Loucy (cell line): ENCODE measurements around the gene TACC3.

Experiments used
- H2AFZ ChIP-seq: fragments of 200-600 bp; sonication (generic); 2 replicates; pipeline ENCODE4 v1.6.0; 2016; ENCODE audit warnings: antibody characterized with exemption, mild to moderate bottlenecking, low read length, moderate library complexity
- H3F3A ChIP-seq: fragments of 200-600 bp; 2 replicates; pipeline ENCODE4 v1.6.0; 2016; ENCODE audit warnings: antibody characterized with exemption, low read depth, mild to moderate bottlenecking
- H3K27me3 ChIP-seq: fragments of 200-600 bp; sonication (generic); 2 replicates; pipeline ENCODE4 v1.6.1; 2014; ENCODE audit warnings: low read length, mild to moderate bottlenecking; ENCODE audit not compliant: insufficient read depth, poor library complexity, severe bottlenecking
- H3K36me3 ChIP-seq: fragments of 200-600 bp; sonication (generic); 2 replicates; pipeline ENCODE4 v1.6.1; 2016; ENCODE audit warnings: low read length; ENCODE audit not compliant: insufficient read depth
- H3K4me1 ChIP-seq: fragments of 200-600 bp; sonication (generic); 2 replicates; pipeline ENCODE4 v1.5.1; 2014; ENCODE audit warnings: low read length, mild to moderate bottlenecking; ENCODE audit not compliant: insufficient read depth, poor library complexity, severe bottlenecking
- H3K4me2 ChIP-seq: fragments of 200-600 bp; sonication (generic); 2 replicates; pipeline ENCODE4 v1.6.0; 2014; ENCODE audit warnings: antibody characterized with exemption, low read length, low read depth, mild to moderate bottlenecking; ENCODE audit not compliant: poor library complexity, severe bottlenecking
- H3K4me3 ChIP-seq: fragments of 200-600 bp; sonication (generic); 2 replicates; pipeline ENCODE4 v1.5.1; 2014; ENCODE audit warnings: low read length, mild to moderate bottlenecking, mixed read lengths; ENCODE audit not compliant: poor library complexity, severe bottlenecking
- H3K79me2 ChIP-seq: fragments of 200-600 bp; sonication (generic); 2 replicates; pipeline ENCODE4 v1.6.1; 2014; ENCODE audit warnings: low read length; ENCODE audit not compliant: insufficient read depth
- H3K9ac ChIP-seq: fragments of 200-600 bp; sonication (generic); 2 replicates; pipeline ENCODE4 v1.6.0; 2014; ENCODE audit warnings: mild to moderate bottlenecking, low read depth, low read length, moderate library complexity; ENCODE audit not compliant: poor library complexity, severe bottlenecking
- H3K9me2 ChIP-seq: fragments of 200-600 bp; sonication (generic); replicated peaks from 2 replicates; pipeline ENCODE4 v1.6.1; 2016; ENCODE audit warnings: low read depth, low read length, mixed read lengths
- H3K9me3 ChIP-seq: fragments of 200-600 bp; sonication (generic); 2 replicates; pipeline ENCODE4 v1.6.1; 2014; ENCODE audit warnings: mild to moderate bottlenecking, antibody characterized with exemption, low read length, low read depth; ENCODE audit not compliant: insufficient read depth
- H4K20me1 ChIP-seq: fragments of 200-600 bp; sonication (generic); 2 replicates; pipeline ENCODE4 v1.6.0; 2014; ENCODE audit warnings: antibody characterized with exemption, low read length, mild to moderate bottlenecking; ENCODE audit not compliant: insufficient read depth, poor library complexity, severe bottlenecking
- CTCF ChIP-seq: fragments of 200-600 bp; sonication (generic); conservative IDR thresholded peaks from 2 replicates; pipeline ENCODE4 v1.5.1; 2014; ENCODE audit warnings: mild to moderate bottlenecking, antibody characterized with exemption, low read length
- EZH2phosphoT487 ChIP-seq: fragments of 200-600 bp; IDR thresholded peaks from 2 replicates; pipeline ENCODE4 v1.6.1; 2018; ENCODE audit warnings: antibody characterized with exemption, mild to moderate bottlenecking, moderate library complexity, borderline replicate concordance

The TACC3 gene

GRCh38 chr4:1705732-1706131, 15.6 kb upstream of the TACC3 start:
- H3F3A ChIP-seq: no peaks in the 10 kb centered on the region
- no peaks in the 10 kb centered on the region for H3K9me3 ChIP-seq
- H3K27me3 ChIP-seq: no peaks in the 10 kb centered on the region
- no peak overlapping the region for H2AFZ ChIP-seq
- peaks cover 41% of the 10 kb centered on the region for H3K4me1 ChIP-seq
- no peak overlapping the region for H3K4me3 ChIP-seq
- TF ChIP-seq EZH2phosphoT487 (no peak), CTCF (no peak)
- H3K9ac ChIP-seq: peak overlapping the region; percentile 8
- H3K4me2 ChIP-seq: peak overlapping the region; percentile 20
- H4K20me1 ChIP-seq: peaks cover 81% of the 10 kb centered on the region
- H3K79me2 ChIP-seq: peaks cover 96% of the 10 kb centered on the region
- no peaks in the 10 kb centered on the region for H3K9me2 ChIP-seq
- H3K36me3 ChIP-seq: peaks cover 50% of the 10 kb centered on the region

- peaks cover 96% of the 10 kb centered on the region for H3K79me2 ChIP-seq
- H4K20me1 ChIP-seq: peaks cover 87% of the 10 kb centered on the region
- H3K9me3 ChIP-seq: no peaks in the 10 kb centered on the region
- no peak overlapping the region for H3K9ac ChIP-seq
- H3K4me3 ChIP-seq: no peak overlapping the region
- H3K4me2 ChIP-seq: peak overlapping the region; percentile 20
- H3K36me3 ChIP-seq: peaks cover 44% of the 10 kb centered on the region
- H3K4me1 ChIP-seq: peaks cover 41% of the 10 kb centered on the region
- H3K27me3 ChIP-seq: no peaks in the 10 kb centered on the region
- no peaks in the 10 kb centered on the region for H3F3A ChIP-seq
- TF ChIP-seq CTCF (no peak), EZH2phosphoT487 (no peak)
- no peaks in the 10 kb centered on the region for H3K9me2 ChIP-seq
- no peak overlapping the region for H2AFZ ChIP-seq
These were observed 15.0 kb upstream of the TACC3 start for GRCh38 chr4:1706358-1706757.

- Histone ChIP-seq H3K4me1 (peaks cover 41% of the 10 kb centered on the region), H3K4me2 (peak overlapping the region; percentile 81), H3K27me3 (no peaks in the 10 kb centered on the region), H3K9me3 (no peaks in the 10 kb centered on the region), H3F3A (no peaks in the 10 kb centered on the region), H3K4me3 (peak overlapping the region; percentile 95), H2AFZ (no peak overlapping the region), H3K9me2 (no peaks in the 10 kb centered on the region), H3K79me2 (peaks cover 88% of the 10 kb centered on the region), H3K9ac (peak overlapping the region; percentile 63), H4K20me1 (peaks cover 76% of the 10 kb centered on the region), H3K36me3 (peaks cover 23% of the 10 kb centered on the region)
- no peak for TF ChIP-seq EZH2phosphoT487
- no peak for TF ChIP-seq CTCF
These were observed 12.7 kb upstream of the TACC3 start for GRCh38 chr4:1708581-1708980.
